ENCODE results near the gene HRH2. TPM values are rescaled to one million over a fixed set of nuclear protein-coding genes. Genes with fewer than 3 reads are reported as not detected.

The HRH2 gene
- total and polyA plus RNA-seq, 9 of the 15 experiments (the other 6 are each of a cell fraction or from before 2014, with no cell fraction given) = 0.04 TPM; not detected in 8

GRCh38 chr5:175724314-175725275, 66.7 kb downstream of the HRH2 start:
- WGBS (ENCODE audit: insufficient coverage, low coverage, missing lambda C conversion rate) = under 1% methylated on average over 15 of the region's 15 CpGs
- Histone ChIP-seq H3K9me1 (ENCODE audit: control insufficient read depth, insufficient read depth, low read length) (no peaks in the 10 kb centered on the region), H3K9me3 (replicated peaks; ENCODE audit: control insufficient read depth, insufficient read depth, low read depth, low read length) (no peaks in the 10 kb centered on the region), H3K36me3 (ENCODE audit: control insufficient read depth, insufficient read depth, low read length) (no peaks in the 10 kb centered on the region), H3K9ac (ENCODE audit: insufficient read depth in 1 of 2, low read depth in 2 of 2, low read length in 2 of 2) (no peak overlapping the region), H4K20me1 (replicated peaks; ENCODE audit: control insufficient read depth, insufficient read depth, low read length) (no peaks in the 10 kb centered on the region), H3K79me2 (ENCODE audit: control insufficient read depth, insufficient read depth, low read length) (no peaks in the 10 kb centered on the region), H3K4me1 (replicated peaks in 1 of 2; ENCODE audit: control insufficient read depth in 2 of 2, insufficient read depth in 2 of 2, low read length in 2 of 2) (peaks cover 0 to 7% of the 10 kb centered on the region in 2 experiments; a peak in 2 of 5 replicates), H3K4me3 (no peak overlapping the region), H3K27me3 (ENCODE audit: control insufficient read depth in 2 of 2, insufficient read depth in 2 of 2, low read length in 2 of 2) (no peaks in the 10 kb centered on the region; a peak in 1 of 5 replicates), H3K4me2 (ENCODE audit: insufficient read depth, low read length) (no peak overlapping the region), H2AFZ (ENCODE audit: low read depth, low read length) (no peak overlapping the region), H3K27ac (ENCODE audit: extremely low read depth, low read depth, low read length) (no peak overlapping the region)
- intact Hi-C loops (cut with micrococcal nuclease) (loop anchor here (5.0 kb wide), 1 partner anchor 148 kb away; the partner anchor contains the start of gene CPLX2), in situ Hi-C loops (cut with MboI) (loop anchor here (25.0 kb wide), 2 partner anchors 863 to 1388 kb away; no protein-coding TSS in a partner anchor)
- TF ChIP-seq ZC3H4 (CRISPR knock-in tag; IDR thresholded peaks at IDR 0.05; ENCODE audit: borderline replicate concordance) = no peak
- no peak for TF ChIP-seq BRF2 (IDR thresholded peaks at IDR 0.05; ENCODE audit: borderline replicate concordance, insufficient read depth, insufficient read length)
- TF ChIP-seq PKNOX1 (IDR thresholded peaks at IDR 0.05) = peak; percentile 52
- no peak for TF ChIP-seq NCOR1 (IDR thresholded peaks at IDR 0.05)
- DNase-seq (ENCODE audit: extremely low read depth in 1 of 4, low spot score in 3 of 4) (no peak), FAIRE-seq (peak; percentile 11), ATAC-seq (no peak)
- no TSS peak for BruUV-seq (replicated peaks)
- ChIA-PET CTCF (ENCODE audit: low intra/inter-chr PET ratio) (interaction anchor here (0.6 kb wide), 1 partner anchor 1078 kb away, joined by 4 read pairs; no protein-coding TSS in a partner anchor), POLR2A (interaction anchor here (0.6 kb wide), 2 partner anchors 10 to 16 kb away, joined by 3 to 4 read pairs; no protein-coding TSS in a partner anchor)
